Progenitor cell of endocrine pancreas (in vitro differentiated cells): Measurements from ENCODE around the gene SREBF2. TPM values are rescaled to one million over a fixed set of nuclear protein-coding genes. Genes with fewer than 3 reads are reported as not detected.

ENCODE experiments used
- DNase-seq: peaks from one replicate; pipeline ENCODE4 v3.0.0; 2021; ENCODE audit warnings: low spot score; ENCODE audit not compliant: unreplicated experiment
- H3K27ac Mint-ChIP-seq: 2 replicates; pipeline ENCODE4 v1.8.0; 2021; ENCODE audit warnings: mild to moderate bottlenecking, moderate library complexity, mixed read lengths
- H3K27me3 Mint-ChIP-seq: 2 replicates; pipeline ENCODE4 v1.8.0; 2021; ENCODE audit warnings: mixed read lengths
- H3K36me3 Mint-ChIP-seq: 2 replicates; pipeline ENCODE4 v1.8.0; 2022; ENCODE audit warnings: mixed read lengths; ENCODE audit not compliant: insufficient read depth
- H3K4me1 Mint-ChIP-seq: 2 replicates; pipeline ENCODE4 v1.8.0; 2021; ENCODE audit warnings: low read depth, mixed read lengths
- H3K4me3 Mint-ChIP-seq: 2 replicates; pipeline ENCODE4 v1.8.0; 2021; ENCODE audit warnings: low read depth, mild to moderate bottlenecking, moderate library complexity, mixed read lengths
- H3K9me3 Mint-ChIP-seq: 2 replicates; pipeline ENCODE4 v1.8.0; 2021; ENCODE audit warnings: low read depth, mixed read lengths
- CTCF ChIP-seq: fragments of 200-600 bp; sonication (generic); IDR thresholded peaks from one replicate; pipeline ENCODE4 v1.5.0; 2021; ENCODE audit warnings: antibody characterized with exemption, mild to moderate bottlenecking; ENCODE audit not compliant: unreplicated experiment
- total RNA-seq: library from RNA; stranded (reverse); gene quantifications from 2 replicates; pipeline ENCODE4 v1.2.1, GENCODE V29; 2021

The SREBF2 gene
- total RNA-seq, 1 donor from 2014 or later: 156 TPM

GRCh38 chr22:41838842-41839618 lies 6.1 kb downstream of the SREBF2 start:
- Mint-ChIP-seq H3K27ac (no peak overlapping the region), H3K4me3 (no peak overlapping the region), H3K36me3 (peaks cover 26% of the 10 kb centered on the region), H3K27me3 (no peaks in the 10 kb centered on the region), H3K9me3 (no peaks in the 10 kb centered on the region), H3K4me1 (peaks cover 40% of the 10 kb centered on the region)
- DNase-seq: no peak
- no peak for TF ChIP-seq CTCF

- H3K27ac Mint-ChIP-seq: peak overlapping the region; percentile 89
- TF ChIP-seq CTCF: no peak
- H3K27me3 Mint-ChIP-seq: no peaks in the 10 kb centered on the region
- H3K36me3 Mint-ChIP-seq: peaks cover 26% of the 10 kb centered on the region
- H3K4me1 Mint-ChIP-seq: peaks cover 46% of the 10 kb centered on the region
- no peaks in the 10 kb centered on the region for H3K9me3 Mint-ChIP-seq
- DNase-seq: no peak
- no peak overlapping the region for H3K4me3 Mint-ChIP-seq
These were observed 7.3 kb downstream of the SREBF2 start for GRCh38 chr22:41840216-41840615.

- no peak for DNase-seq
- H3K4me3 Mint-ChIP-seq: no peak overlapping the region
- no peaks in the 10 kb centered on the region for H3K9me3 Mint-ChIP-seq
- H3K27ac Mint-ChIP-seq: peak overlapping the region; percentile 89
- no peaks in the 10 kb centered on the region for H3K27me3 Mint-ChIP-seq
- peaks cover 22% of the 10 kb centered on the region for H3K36me3 Mint-ChIP-seq
- TF ChIP-seq CTCF: no peak
- H3K4me1 Mint-ChIP-seq: peaks cover 53% of the 10 kb centered on the region
These were observed 8.3 kb downstream of the SREBF2 start for GRCh38 chr22:41841085-41841712.

GRCh38 chr22:41842996-41843970 lies 10.4 kb downstream of the SREBF2 start:
- no peak for TF ChIP-seq CTCF
- H3K36me3 Mint-ChIP-seq: peaks cover 11% of the 10 kb centered on the region

GRCh38 chr22:41844036-41844435 lies 11.1 kb downstream of the SREBF2 start:
- Mint-ChIP-seq H3K27me3 (no peaks in the 10 kb centered on the region), H3K4me1 (peaks cover 58% of the 10 kb centered on the region), H3K27ac (no peak overlapping the region), H3K36me3 (peaks cover 11% of the 10 kb centered on the region), H3K9me3 (no peaks in the 10 kb centered on the region), H3K4me3 (peak overlapping the region; percentile 34)
- no peak for DNase-seq
- TF ChIP-seq CTCF: no peak

More at GRCh38 chr22:41842996-41843970, 10.4 kb downstream of the SREBF2 start:
- Mint-ChIP-seq H3K4me1 (peaks cover 61% of the 10 kb centered on the region), H3K4me3 (no peak overlapping the region), H3K9me3 (no peaks in the 10 kb centered on the region), H3K27ac (no peak overlapping the region), H3K27me3 (no peaks in the 10 kb centered on the region)
- DNase-seq: no peak
